HL-60/S4 (cell line): Measurements from ENCODE around the gene TMEM260.

ENCODE experiments used
- in situ Hi-C: fragments of 300-500 bp; cut with MboI; formaldehyde crosslinking; loops from 2 replicates; pipeline ENCODE4 v1.14.3; 2022; ENCODE audit warnings: low sequenced_read_pairs

Gene TMEM260

GRCh38 chr14:56579345-56580220, at the start of gene TMEM260:
TMEM260 (plus strand) TSS chr14:56579798; CDS start chr14:56579915, 117 bp downstream.
- in situ Hi-C loops = no loop called here

- in situ Hi-C loops = no loop called here
These were observed 47.1 kb upstream of the TMEM260 start for GRCh38 chr14:56532546-56532945.

- in situ Hi-C loops = no loop called here
These were observed 44.9 kb upstream of the TMEM260 start for GRCh38 chr14:56534656-56535055.

GRCh38 chr14:56539862-56540261, 39.7 kb upstream of the TMEM260 start:
- in situ Hi-C loops = no loop called here

GRCh38 chr14:56543436-56543835, 36.2 kb upstream of the TMEM260 start:
- in situ Hi-C loops = no loop called here

- in situ Hi-C loops = no loop called here
These were observed 29.9 kb upstream of the TMEM260 start for GRCh38 chr14:56549721-56550120.

- in situ Hi-C loops = no loop called here
These were observed 27.0 kb upstream of the TMEM260 start for GRCh38 chr14:56552615-56553014.

GRCh38 chr14:56554301-56554700, 25.3 kb upstream of the TMEM260 start:
- in situ Hi-C loops = no loop called here

GRCh38 chr14:56555921-56556570, 23.6 kb upstream of the TMEM260 start:
- in situ Hi-C loops = no loop called here

GRCh38 chr14:56559182-56559581, 20.4 kb upstream of the TMEM260 start:
- in situ Hi-C loops = no loop called here

- in situ Hi-C loops = no loop called here
These were observed 18.0 kb upstream of the TMEM260 start for GRCh38 chr14:56561606-56562005.

- in situ Hi-C loops = no loop called here
These were observed 16.7 kb upstream of the TMEM260 start for GRCh38 chr14:56562883-56563282.

GRCh38 chr14:56569174-56569573, 10.4 kb upstream of the TMEM260 start:
- in situ Hi-C loops = no loop called here

- in situ Hi-C loops = no loop called here
These were observed 9.3 kb upstream of the TMEM260 start for GRCh38 chr14:56570295-56570694.

- in situ Hi-C loops = no loop called here
These were observed 668 bp downstream of the TMEM260 start for GRCh38 chr14:56580221-56580711.

- in situ Hi-C loops = no loop called here
These were observed 1.6 kb downstream of the TMEM260 start for GRCh38 chr14:56581041-56581727.

GRCh38 chr14:56585461-56586084, 6.0 kb downstream of the TMEM260 start:
- in situ Hi-C loops = no loop called here

GRCh38 chr14:56587701-56588100, 8.1 kb downstream of the TMEM260 start:
- in situ Hi-C loops = no loop called here

GRCh38 chr14:56590535-56590960, 10.9 kb downstream of the TMEM260 start:
- in situ Hi-C loops = no loop called here

- in situ Hi-C loops = no loop called here
These were observed 13.3 kb downstream of the TMEM260 start for GRCh38 chr14:56592746-56593544.
